ENCODE measurements around the gene TMEM164. TPM values are rescaled to one million over a fixed set of nuclear protein-coding genes. Genes with fewer than 3 reads are reported as not detected.
A peak's percentile ranks its signal among the peaks of the same experiment; 100 is the strongest.
"Not testable (repeated sequence)": the region's sequence is repeated elsewhere in the genome, so short reads cannot be mapped to it uniquely, and the experiment has no call there.

Gene TMEM164
- total RNA-seq (2014; rRNA removed; shearing (Covaris generic)) = 11.3 and 31.1 TPM in 2 replicates

DNA sequence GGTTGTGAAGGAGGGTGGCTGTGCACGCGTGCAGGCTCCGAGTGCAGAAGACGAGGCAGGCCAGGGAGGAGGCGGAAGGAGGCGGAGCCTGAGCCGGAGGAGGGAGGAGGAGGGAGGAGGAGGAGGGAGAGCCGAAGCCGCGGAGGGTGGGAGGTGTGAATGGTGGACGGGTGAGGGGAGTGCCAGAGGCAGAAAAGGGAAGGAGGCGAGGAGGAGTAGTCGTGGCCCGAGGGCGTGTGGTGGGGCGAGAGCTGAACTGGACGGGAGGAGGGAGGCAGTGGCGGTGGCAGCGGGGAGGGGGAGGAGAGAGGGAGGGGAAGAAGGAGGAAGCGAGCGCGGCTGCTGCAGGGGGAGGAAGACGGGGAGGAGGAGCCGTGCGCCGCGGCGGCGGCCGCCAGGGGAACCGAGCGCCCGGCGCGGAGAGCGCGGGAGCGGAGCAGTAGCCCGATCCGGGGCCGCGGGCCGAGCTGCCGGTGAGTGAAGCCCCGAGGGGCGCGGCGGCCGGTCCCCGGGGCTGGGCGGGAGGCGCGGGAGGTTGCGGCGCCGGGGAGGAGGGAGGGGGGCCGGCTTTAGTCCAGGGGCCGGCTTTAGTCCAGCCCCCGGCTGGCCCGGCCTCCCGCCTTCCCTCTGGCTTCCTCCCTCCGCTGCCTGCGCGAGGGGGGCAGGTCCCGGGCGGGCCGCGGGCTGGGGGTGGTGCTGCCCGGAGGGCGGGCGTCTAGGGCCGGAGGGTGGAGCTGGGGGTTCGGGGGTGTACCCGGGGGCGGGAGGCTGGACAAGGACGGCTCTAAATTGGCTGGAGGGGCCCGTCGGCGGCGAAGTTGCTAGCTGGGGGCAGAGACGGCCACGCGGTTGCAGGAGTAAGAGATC lies at the start of gene TMEM164:
TMEM164 (plus strand) TSS at position 815 of the 867 bp plus-strand sequence. CDS start 661 bp downstream, outside the sequence.
- peak; percentile 80 for DNase-seq (ENCODE audit: low read depth)

DNA sequence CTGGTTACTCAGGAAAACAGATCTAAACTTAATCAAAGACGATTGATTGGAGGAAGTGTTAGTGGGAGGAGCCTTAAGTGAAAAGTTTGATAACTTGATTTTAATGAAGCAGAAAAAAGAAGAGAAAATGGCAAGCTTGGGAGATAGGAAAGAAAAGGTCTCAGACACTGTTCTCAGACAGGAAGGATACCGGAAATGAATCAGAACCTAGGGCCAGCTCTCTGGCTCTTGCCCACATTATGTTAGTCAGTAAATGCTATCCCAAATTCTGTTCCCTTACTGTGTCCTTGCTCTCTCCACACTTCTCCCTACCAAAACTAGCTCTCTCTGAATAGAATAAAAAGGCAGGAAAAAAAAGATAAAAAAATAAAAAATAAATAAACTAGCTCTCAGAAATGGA lies 48.6 kb upstream of the TMEM164 start:
- DNase-seq (ENCODE audit: low read depth) = peak; percentile 42

DNA sequence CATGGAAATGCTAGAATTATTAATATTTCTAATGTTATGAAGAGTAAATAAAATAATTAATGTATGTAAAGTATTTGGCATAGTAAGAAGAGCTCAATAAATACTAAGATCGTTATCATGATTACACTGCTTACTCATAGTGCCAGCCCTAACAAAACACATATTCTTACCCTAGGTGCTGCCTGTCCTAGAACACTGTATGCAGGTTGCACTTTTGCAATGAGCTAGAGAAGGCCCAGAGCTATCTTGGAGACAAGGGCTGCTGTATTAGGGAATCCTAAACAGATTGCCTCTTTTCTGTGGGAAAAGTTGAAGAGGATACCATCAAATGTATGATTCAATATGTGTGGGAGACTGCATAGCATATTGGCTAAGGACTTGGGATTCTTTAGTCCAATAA lies 48.0 kb upstream of the TMEM164 start:
- DNase-seq (ENCODE audit: low read depth) = no peak

DNA sequence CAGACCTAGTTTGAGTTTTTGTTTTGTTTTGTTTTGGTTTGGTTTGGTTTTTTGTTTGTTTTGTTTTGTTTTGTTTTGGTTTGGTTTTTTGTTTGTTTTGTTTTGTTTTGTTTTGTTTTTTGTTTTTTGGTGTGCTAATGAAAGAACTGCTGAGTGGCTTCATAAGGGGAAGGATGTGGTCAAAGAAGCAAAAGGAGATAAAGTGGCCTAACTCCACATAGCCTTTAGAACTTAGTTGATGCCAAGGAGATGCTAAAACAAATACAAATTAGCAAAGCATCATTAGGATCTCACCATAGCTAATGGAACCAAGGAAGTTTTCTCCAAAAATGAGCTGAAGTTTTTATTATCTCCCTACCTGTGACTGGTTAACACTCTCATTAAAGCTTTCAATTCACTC lies 44.6 kb upstream of the TMEM164 start:
- DNase-seq (ENCODE audit: low read depth) = no peak

DNA sequence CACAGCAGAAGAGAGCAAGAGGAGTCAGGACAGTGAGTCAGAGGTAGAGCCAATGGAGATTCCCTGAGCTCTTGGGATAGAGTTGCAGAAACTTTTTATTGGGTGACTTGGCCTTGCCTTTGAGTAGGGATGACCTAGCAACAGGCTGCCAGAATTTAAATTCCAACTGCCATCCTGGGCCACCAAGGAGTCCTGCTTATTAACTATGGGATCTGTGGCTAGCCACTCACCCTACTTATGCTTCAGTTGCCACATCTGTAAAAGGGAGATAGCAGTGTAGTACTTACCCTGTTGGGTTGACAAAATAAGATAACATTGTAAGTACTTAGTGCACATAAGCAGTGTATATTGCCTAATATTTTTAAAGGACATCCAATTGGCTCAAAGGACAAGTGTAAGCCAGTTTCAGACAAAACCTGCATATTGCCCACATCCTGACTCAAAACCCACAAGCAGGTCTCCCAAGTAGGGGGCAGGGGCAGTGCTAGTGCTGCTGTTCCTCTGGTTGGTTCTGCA lies 43.5 kb upstream of the TMEM164 start:
- DNase-seq (ENCODE audit: low read depth) = no peak

DNA sequence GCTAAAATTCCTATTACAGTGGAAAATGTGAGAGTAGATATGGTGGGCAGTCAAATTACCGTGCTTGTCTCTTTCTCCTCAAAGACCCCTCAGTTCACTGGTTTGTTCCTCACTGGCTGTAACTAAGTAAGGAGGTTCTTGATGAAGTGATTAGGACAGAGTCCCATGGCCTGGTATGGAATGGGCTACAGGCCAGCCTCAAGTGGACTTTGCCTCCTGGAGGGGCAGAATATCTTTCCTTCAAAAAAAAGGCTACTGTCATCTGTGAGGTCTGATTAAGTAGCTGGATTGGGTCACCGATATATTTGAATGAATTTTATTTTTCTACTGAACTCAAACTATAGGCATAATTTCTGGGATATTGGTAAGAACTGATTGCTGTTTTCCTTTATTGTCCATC lies 38.5 kb upstream of the TMEM164 start:
- no peak for DNase-seq (ENCODE audit: low read depth)

DNA sequence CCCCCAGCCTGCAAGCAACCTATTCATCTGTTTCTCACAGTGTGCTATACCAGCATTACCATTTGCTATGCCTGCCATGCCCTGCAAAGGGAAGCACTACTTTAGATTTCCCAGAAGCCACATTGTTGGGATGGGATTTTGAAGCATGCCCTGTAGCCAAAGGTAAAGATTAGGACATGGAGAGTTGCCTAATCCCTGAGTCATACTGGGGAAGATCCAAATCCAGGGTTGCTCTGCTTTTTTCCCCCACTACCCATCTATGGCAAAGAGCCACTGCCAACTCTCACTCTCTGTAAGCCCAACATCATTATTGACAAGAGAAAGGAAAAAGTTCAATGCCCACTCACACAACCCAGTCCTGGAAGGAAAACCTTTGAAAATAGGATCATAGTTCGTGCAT lies 36.7 kb upstream of the TMEM164 start:
- no peak for DNase-seq (ENCODE audit: low read depth)

- no peak for DNase-seq (ENCODE audit: low read depth)
Observed at GRCh38 chrX:109967156-109967555, 35.8 kb upstream of the TMEM164 start.

DNA sequence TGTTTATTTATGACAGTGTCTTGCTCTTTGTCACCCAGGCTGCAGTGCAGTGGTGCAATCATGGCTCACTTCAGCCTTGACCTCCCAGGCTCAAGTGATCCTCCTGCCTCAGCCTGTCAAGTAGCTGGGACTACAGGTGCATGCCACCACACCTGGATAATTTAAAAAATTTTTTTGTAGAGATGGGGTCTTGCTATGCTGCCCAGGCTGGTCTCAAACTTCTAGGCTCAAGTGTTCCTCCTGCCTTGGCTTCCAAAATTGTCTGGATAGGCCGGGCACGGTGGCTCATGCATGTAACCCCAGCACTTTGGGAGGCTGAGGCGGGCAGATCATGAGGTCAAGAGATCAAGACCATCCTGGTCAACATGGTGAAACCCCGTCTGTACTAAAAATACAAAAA lies 32.1 kb upstream of the TMEM164 start:
- not testable (repeated sequence) for DNase-seq (ENCODE audit: low read depth)

- no peak for DNase-seq (ENCODE audit: low read depth)
Observed at GRCh38 chrX:109974906-109975655, 27.8 kb upstream of the TMEM164 start.

- DNase-seq (ENCODE audit: low read depth) = not testable (repeated sequence)
Observed at GRCh38 chrX:109985210-109985609, 17.7 kb upstream of the TMEM164 start.

DNA sequence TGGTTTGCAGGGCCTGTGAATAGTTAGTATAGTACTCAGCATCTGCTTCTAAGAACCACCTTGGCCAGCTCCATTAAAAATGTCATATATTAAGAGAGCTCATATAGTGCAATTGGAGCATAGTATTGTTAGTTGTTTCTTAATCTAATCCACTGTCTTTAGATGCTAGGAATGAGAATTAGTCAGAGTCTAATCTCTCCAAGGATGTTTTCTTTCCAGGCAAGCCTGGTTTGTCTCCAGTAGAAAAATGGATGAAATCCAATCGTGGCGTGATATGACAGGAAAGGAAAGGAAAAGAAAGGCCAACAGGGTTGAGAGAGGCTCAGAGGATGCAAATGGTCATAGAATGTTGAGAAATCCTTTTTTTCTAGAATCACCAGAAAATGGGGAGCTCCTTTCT lies 15.0 kb upstream of the TMEM164 start:
- no peak for DNase-seq (ENCODE audit: low read depth)

DNA sequence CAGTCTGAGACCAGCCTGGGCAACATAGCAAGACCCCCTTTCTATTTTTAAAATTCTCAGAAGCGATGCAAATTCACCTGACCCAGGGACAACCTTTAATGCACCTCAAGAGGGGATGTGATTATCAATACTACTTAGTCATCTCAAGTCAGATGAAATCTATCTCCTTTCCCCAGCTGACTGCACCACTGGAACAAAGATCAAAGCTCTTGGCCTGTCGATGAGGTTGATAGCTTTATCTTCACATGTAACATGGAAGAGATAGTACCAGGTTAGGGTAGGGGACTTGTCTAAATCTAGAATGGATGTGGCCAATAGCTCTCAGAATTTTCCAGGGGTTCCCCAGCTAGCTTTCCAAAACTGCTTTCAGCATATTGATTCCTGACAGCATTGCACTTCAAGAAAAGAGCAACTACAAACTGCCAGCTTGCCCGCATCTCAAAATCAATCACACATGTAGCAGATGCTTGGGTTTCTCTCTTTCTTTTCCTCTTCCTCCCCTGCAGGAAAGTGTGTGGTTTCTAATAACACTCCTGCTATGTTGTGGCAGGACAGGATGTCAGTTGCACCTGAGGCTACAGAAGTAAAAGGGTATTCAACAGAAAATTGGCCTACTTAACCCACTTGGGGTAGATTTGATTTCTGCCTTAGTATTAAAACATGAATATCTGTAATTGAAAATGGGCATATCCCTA lies 12.2 kb upstream of the TMEM164 start:
- no peak for DNase-seq (ENCODE audit: low read depth)

GRCh38 chrX:109992203-109992602 lies 10.7 kb upstream of the TMEM164 start:
- no peak for DNase-seq (ENCODE audit: low read depth)

- no peak for DNase-seq (ENCODE audit: low read depth)
Observed at GRCh38 chrX:109995155-109995554, 7.8 kb upstream of the TMEM164 start.

DNA sequence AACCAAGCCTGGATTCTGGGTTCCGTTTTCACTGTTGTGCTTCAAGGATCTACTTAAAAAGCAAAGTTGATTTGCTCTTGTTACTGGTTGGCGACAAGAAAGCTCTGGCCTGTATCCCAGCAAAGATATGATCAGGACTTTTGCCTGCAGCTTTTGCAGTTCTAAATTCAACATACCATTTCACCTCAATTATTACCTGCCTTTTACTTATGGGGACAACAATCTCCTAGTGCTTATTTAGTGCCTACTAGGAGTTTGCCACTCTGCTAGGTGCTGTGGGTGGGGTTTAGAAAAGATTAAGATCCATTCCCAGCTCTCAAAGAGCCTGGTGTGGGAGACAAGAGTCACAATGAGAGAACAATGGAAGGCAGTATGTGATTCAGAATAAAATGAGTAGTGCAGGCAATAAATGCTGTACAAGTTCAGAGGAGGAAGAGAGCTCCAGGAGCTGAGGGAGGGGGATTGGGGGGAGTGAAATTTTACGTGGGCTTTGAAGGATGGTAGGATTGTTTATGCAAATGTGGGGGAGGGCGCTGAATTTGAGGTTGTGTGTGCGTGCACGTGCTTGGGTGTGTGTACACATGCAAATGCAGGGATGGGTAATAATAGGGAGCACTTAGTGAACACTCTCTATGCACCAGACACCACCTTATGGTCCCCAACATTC lies 5.0 kb upstream of the TMEM164 start:
- DNase-seq (ENCODE audit: low read depth) = no peak

GRCh38 chrX:110000000-110000399 lies 2.9 kb upstream of the TMEM164 start:
- no peak for DNase-seq (ENCODE audit: low read depth)

DNA sequence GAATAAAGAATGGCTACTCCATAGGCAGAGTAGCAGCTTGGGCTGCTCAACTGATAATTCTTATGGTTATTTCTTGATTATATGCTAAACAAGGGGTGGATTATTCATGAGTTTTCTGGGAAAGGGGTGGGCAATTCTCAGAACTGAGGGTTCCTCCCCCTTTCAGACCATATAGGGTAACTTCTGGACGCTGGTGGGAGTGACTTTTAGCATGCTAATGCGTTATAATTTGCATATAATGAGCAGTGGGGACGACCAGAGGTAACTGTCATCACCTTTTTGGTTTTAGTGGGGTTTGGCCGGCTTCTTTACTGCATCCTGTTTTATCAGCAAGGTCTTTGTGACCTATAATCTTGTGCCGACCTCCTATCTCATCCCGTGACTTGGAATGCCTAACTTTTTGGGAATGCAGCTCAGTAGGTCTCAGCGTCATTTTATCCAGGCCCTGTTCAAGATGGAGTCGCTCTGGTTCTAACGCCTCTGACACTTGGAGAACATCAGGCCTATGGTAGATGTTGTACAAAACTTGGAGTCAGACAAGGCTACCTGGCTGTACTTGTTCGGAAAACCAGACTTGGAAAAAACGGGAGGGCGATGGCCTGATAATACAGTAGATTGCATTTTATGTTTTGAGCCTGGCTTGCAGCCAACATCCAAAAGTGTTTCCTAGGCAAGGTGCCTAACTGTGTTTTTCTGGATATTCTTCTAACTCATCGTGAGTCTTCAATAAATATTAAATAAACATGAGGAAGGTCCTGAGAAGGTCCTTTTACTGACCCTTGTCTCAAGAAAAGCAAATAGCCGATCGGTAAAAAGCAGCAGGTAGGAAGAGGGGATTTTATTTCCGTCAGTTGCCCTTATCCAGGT lies 1.8 kb upstream of the TMEM164 start:
- DNase-seq (ENCODE audit: low read depth) = no peak

- no peak for DNase-seq (ENCODE audit: low read depth)
Observed at GRCh38 chrX:110001740-110002299, 1.1 kb upstream of the TMEM164 start.

Data from Daoy (cell line).